ENCODE measurements around the gene ADAMTS9. TPM values are rescaled to one million over a fixed set of nuclear protein-coding genes. Genes with fewer than 3 reads are reported as not detected.

Gene ADAMTS9
- total and polyA plus RNA-seq, 2 donors (not counting 1 experiment from before 2014, with no cell fraction given) = not detected

GRCh38 chr3:64576211-64576775 is 111.5 kb downstream of the ADAMTS9 start:
- intact Hi-C loops (cut with micrococcal nuclease) = no loop called here
- Histone ChIP-seq H4K20me1 (ENCODE audit: control insufficient read depth, insufficient read depth, low read length, poor library complexity, severe bottlenecking) (no peaks in the 10 kb centered on the region), H3K9ac (ENCODE audit: low read length) (no peak overlapping the region), H3K9me3 (ENCODE audit: control extremely low read depth in 1 of 3, control insufficient read depth in 2 of 3, insufficient read depth in 1 of 3, low read length in 2 of 3) (no peaks in the 10 kb centered on the region), H3K36me3 (replicated peaks in 1 of 2; ENCODE audit: control extremely low read depth in 1 of 2, control insufficient read depth in 1 of 2, extremely low read depth in 1 of 2, insufficient read depth in 2 of 2, low read length in 1 of 2) (no peaks in the 10 kb centered on the region), H3K27ac (ENCODE audit: low read length in 2 of 2) (no peak overlapping the region), H2AFZ (ENCODE audit: insufficient read depth, low read depth, low read length, poor library complexity, severe bottlenecking) (no peak overlapping the region), H3K4me3 (ENCODE audit: control extremely low read depth in 1 of 5, extremely low read depth in 1 of 5, insufficient read depth in 1 of 5, low read depth in 2 of 5, low read length in 4 of 5) (no peak overlapping the region), H3K27me3 (replicated peaks in 1 of 4; ENCODE audit: control extremely low read depth in 1 of 4, control insufficient read depth in 3 of 4, insufficient read depth in 4 of 4, low read length in 3 of 4) (no peaks in the 10 kb centered on the region), H3K4me2 (replicated peaks; ENCODE audit: low read depth, low read length, poor library complexity, severe bottlenecking) (no peak overlapping the region), H3K4me1 (ENCODE audit: control insufficient read depth in 2 of 2, insufficient read depth in 2 of 2, low read length in 2 of 2) (no peaks in the 10 kb centered on the region), H3K79me2 (ENCODE audit: control insufficient read depth, insufficient read depth, low read length) (no peaks in the 10 kb centered on the region)
- DNase-seq = no peak
- CTCF ChIA-PET = interaction anchor here (1.1 kb wide), 1 partner anchor 9 kb away, joined by 4 read pairs; no protein-coding TSS in a partner anchor
- H3K27me3 Mint-ChIP-seq = no peaks in the 10 kb centered on the region
- no peak for TF ChIP-seq EZH2 (IDR thresholded peaks at IDR 0.05; ENCODE audit: borderline replicate concordance, insufficient read depth, low read depth, low read length, poor library complexity, severe bottlenecking)
- TF ChIP-seq, protein P1, sequence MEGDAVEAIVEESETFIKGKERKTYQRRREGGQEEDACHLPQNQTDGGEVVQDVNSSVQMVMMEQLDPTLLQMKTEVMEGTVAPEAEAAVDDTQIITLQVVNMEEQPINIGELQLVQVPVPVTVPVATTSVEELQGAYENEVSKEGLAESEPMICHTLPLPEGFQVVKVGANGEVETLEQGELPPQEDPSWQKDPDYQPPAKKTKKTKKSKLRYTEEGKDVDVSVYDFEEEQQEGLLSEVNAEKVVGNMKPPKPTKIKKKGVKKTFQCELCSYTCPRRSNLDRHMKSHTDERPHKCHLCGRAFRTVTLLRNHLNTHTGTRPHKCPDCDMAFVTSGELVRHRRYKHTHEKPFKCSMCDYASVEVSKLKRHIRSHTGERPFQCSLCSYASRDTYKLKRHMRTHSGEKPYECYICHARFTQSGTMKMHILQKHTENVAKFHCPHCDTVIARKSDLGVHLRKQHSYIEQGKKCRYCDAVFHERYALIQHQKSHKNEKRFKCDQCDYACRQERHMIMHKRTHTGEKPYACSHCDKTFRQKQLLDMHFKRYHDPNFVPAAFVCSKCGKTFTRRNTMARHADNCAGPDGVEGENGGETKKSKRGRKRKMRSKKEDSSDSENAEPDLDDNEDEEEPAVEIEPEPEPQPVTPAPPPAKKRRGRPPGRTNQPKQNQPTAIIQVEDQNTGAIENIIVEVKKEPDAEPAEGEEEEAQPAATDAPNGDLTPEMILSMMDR (IDR thresholded peaks at IDR 0.05) = no peak
- 91% methylated on average over 5 of the region's 10 CpGs for WGBS (ENCODE audit: insufficient coverage)
- no peak for ATAC-seq (ENCODE audit: low read depth)
- H3K9me3 Mint-ChIP-seq (ENCODE audit: insufficient read depth) = no peaks in the 10 kb centered on the region
- H3K4me1 Mint-ChIP-seq = no peaks in the 10 kb centered on the region
- H3K4me3 Mint-ChIP-seq = no peak overlapping the region
- no peak overlapping the region for H3K27ac Mint-ChIP-seq
- POLR2A ChIA-PET = no interaction called here

DNA sequence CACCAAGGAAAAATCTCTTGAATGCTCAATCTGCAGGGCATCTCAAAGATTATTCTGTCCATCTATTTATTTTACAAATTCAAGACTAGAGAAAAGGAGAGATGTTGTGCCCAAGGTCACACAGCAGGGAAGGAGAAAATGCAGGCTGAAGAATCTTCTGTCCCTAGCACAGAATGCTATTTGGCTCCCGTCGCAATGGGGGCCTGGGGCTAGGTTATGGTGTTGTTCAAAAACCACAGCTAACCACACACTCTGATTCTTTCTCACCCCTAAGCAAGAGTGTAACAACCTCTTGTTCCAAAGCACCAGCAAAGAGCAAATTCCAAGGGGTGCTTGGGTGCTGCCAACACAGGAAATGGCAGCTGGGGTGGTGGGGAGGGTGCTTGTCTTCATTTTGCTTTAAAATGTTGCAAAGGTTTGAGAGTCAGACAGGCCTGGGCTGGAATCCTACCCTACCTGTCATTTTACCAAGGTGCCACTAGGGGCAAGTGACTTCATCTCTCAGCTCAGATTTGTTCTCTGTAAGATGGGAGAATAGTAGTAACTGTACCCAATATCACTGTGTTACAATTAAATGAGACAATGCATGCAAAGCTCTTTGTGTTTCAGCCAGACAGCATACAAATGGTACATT is 112.5 kb downstream of the ADAMTS9 start:
- no peaks in the 10 kb centered on the region for H3K79me2 ChIP-seq (ENCODE audit: control insufficient read depth, insufficient read depth, low read length)
- no peak overlapping the region for H3K9ac ChIP-seq (ENCODE audit: low read length)
- no peak overlapping the region for H2AFZ ChIP-seq (ENCODE audit: insufficient read depth, low read depth, low read length, poor library complexity, severe bottlenecking)
- no peaks in the 10 kb centered on the region for H3K9me3 ChIP-seq (ENCODE audit: control extremely low read depth in 1 of 3, control insufficient read depth in 2 of 3, insufficient read depth in 1 of 3, low read length in 2 of 3)
- no peaks in the 10 kb centered on the region for H4K20me1 ChIP-seq (ENCODE audit: control insufficient read depth, insufficient read depth, low read length, poor library complexity, severe bottlenecking)
- H3K27me3 ChIP-seq (replicated peaks in 1 of 4; ENCODE audit: control extremely low read depth in 1 of 4, control insufficient read depth in 3 of 4, insufficient read depth in 4 of 4, low read length in 3 of 4) = no peaks in the 10 kb centered on the region
- ChIA-PET CTCF (interaction anchor here (1.1 kb wide), 1 partner anchor 10 kb away, joined by 4 read pairs; no protein-coding TSS in a partner anchor), POLR2A (no interaction called here)
- WGBS (ENCODE audit: insufficient coverage) = no CpG with 5 or more reads among the region's 2 CpGs
- Mint-ChIP-seq H3K4me3 (no peak overlapping the region), H3K9me3 (ENCODE audit: insufficient read depth) (no peaks in the 10 kb centered on the region), H3K27me3 (no peaks in the 10 kb centered on the region), H3K4me1 (no peaks in the 10 kb centered on the region), H3K27ac (no peak overlapping the region)
- intact Hi-C loops (cut with micrococcal nuclease) = no loop called here
- H3K36me3 ChIP-seq (replicated peaks in 1 of 2; ENCODE audit: control extremely low read depth in 1 of 2, control insufficient read depth in 1 of 2, extremely low read depth in 1 of 2, insufficient read depth in 2 of 2, low read length in 1 of 2) = no peaks in the 10 kb centered on the region
- no peaks in the 10 kb centered on the region for H3K4me1 ChIP-seq (ENCODE audit: control insufficient read depth in 2 of 2, insufficient read depth in 2 of 2, low read length in 2 of 2)
- ATAC-seq (ENCODE audit: low read depth) (no peak), DNase-seq (no peak)
- H3K4me2 ChIP-seq (replicated peaks; ENCODE audit: low read depth, low read length, poor library complexity, severe bottlenecking) = no peak overlapping the region
- no peak overlapping the region for H3K27ac ChIP-seq (ENCODE audit: low read length in 2 of 2)
- no peak overlapping the region for H3K4me3 ChIP-seq (ENCODE audit: control extremely low read depth in 1 of 5, extremely low read depth in 1 of 5, insufficient read depth in 1 of 5, low read depth in 2 of 5, low read length in 4 of 5)
- TF ChIP-seq, protein P1 (IDR thresholded peaks at IDR 0.05) = peak; percentile 32
- no peak for TF ChIP-seq EZH2 (IDR thresholded peaks at IDR 0.05; ENCODE audit: borderline replicate concordance, insufficient read depth, low read depth, low read length, poor library complexity, severe bottlenecking)

Measured in B cell (primary cell).